ENCODE data around the gene KCNG2.

KCNG2 gene

DNA sequence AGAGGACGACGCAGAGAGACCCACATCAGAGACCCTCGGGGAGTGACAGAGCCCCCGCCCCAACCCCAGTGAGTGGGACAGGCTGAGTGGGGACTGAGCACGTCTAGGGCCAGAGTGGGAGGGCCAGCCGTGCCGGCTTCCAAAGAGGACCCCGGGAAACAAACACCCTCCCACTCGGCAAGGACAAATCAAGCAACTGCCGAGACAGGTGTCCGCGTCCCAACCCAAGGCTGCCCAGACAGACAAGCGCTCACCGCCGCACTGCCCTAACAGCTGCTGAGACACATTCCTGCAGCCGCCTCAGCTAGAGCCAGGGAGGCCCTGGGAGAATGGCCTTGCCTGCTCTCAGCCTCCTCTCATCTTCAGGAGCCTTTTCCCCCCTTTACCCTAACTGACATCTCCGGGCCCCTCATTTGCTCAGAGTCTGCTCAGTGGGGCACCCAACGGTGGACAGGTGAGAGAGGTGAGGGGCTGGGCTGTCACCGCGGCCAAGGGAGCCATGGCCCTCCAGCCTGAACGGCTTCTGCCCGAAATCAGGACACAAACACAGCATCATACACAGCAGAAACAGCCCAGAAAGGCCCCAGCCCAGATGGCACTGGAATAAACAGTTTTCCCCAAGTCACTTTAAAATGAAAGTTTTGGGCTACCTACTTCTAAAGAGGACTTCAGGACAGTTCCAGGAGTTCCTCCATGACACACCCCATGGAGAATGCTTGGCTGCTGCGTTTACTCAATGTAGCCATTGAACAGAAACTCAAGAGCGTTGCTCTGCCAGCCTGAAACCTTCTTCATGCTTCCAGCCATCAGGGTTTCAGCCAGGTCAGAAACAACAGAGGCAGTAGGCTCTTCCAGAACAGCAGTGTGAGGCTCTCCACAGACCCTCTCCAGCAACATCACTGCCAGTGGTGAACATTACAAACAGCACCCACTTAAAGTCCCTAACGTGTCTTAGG is 130.1 kb downstream of the KCNG2 start:
- no peak for DNase-seq

DNA sequence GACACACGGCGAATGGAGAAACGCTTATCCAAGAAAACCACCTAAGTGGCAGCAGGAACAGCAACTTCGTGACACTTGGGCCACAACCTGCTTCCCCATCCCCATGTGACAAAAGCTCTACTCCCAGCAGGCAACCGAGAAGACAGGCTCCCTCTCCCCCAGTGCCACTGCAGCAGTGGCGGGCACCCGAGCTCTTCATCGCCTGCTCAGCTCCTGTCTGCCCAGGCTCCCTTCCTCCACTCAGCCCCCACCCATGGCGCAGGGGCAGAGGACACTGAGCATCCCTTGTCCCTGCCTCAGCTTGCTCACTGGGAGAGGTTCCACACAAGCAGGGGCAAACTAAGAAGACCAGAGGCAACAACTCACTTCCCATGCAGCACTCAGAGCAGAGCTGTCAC is 130.8 kb downstream of the KCNG2 start:
- DNase-seq, result no peak

DNA sequence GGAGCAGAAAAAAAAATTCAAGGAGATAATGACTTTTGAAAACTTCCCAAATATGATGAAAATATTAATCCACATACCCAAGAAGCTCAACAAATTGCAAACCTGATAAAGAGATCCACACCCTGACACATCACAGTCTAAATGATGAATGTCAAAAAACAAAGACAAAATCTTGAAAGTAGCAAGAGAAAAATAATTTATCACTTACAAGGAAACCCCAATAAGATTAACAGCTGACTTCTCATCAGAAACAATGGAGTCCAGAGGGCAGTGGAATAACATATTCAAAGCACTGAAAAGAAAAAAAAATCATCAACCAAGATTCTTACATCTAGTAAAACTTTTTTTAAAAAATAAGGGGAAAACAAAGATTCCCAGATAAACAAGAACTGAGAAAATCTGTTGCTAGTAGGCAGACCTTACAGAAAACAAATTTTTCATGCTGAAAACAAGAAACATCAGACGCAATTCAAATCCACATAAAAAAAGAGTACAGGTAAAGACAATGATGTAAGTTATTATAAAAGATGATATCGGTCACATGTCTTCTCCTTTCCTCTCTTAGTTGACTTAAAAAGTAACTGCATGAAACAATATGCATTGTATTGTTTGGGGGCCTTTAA is 132.4 kb downstream of the KCNG2 start:
- DNase-seq, result no peak

DNA sequence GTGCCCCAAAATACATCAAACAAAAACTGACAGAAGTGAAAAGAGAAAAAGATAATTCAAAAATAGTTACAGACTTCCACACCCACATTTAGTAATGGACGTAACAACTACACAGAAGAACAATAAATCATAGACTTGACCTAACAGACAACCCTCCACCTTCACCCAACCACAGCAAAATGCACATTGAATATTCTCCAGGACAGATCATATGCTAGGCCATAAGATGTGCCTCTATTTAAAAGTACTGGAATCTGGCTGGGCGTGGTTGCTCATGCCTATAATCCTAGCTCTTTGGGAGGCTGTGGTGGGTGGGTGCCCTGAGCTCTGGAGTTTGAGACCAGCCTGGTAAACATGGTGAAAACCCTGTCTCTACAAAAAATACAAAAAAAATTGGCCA is 133.7 kb downstream of the KCNG2 start:
- DNase-seq, result no peak

DNA sequence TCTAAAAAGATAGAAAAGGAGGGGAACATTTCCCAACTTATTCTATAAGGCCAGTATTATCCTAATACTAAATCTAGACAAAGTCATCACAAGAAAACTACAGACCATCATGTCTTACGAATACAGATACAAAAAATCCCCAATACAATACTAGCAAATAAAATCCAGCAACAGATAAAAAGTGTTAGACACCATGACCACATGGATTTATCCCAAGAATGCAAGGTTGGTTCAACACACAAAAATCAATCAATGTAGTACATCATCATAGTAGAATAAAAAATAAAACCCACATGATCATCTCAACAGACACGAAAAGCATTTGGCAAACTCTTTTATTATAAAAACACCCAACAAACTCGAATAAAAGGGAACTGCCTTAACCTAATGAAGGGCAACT is 135.2 kb downstream of the KCNG2 start:
- no peak for DNase-seq

DNA sequence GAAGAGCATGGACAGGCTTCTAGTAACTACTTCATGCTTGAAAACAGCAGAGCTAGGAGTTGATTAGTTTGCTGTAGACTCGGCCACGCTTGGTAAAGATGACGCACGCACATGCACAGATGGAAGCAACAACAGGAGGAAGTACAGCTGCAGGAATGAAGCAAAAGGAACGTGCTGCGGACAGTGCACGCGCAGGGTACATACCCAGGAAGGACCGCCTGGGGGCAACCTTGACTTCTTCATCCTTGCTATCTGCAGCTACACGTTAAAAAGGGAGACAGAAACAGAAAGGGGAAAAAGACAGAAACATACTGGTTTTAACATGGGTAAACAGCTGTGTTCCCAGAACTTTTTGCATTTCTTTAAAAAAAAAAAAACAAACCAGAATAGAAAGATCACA is 136.0 kb downstream of the KCNG2 start:
- DNase-seq, result no peak

DNA sequence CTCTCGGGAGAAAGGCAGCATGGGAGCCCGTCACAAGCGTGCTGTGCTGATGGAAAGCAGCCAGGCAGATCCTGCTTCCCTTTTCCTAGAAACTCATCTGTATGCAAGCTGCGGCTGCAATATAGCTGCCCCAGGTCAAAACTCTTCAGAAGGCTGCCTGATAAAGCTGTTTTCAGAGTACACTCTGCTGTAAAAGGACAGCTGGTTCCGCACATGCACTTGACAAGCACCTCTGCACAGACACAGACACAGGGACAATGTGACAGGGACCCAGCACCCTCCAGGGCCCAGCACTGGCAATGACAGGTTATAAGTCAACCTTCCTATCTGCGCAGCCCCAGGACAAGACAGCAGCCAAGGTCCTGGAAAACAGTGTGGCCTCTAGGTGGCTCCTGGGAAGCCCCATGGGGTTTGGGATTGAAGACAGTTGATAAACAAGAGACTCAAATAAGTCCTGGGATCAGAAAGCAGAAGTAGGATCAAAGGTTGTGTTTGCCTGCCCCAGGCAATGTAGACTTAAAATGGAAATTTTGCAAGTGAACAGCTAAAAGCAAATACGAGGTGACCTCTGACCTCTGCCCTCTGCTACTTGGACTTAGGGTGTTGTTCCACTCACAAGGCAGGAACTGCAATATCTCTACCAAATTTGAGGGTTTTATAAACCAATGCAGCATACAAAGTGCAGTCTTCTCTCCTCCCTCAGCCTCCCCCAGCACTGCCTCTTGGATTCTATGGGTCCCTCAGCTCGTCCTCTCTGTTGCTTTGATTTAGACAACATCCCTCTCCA is 136.8 kb downstream of the KCNG2 start:
- DNase-seq, result no peak

DNA sequence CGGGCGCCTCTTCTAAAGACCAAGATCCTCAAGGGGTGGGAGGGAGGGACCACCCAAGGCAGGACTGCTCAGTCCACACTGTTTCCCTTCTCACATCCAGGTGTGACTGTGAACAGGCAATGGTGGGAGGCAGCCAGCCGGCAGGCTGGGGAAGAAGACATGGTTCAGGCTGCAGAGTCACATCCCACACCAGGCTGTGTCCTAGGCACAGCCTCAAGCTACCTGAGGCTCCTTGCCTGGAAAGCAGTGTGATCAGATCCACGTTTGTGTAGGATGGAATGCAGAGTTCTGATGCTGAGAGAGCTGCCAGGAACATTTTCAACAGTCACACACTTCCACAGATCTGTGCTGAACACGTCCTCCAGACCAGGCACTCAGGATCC is 137.4 kb downstream of the KCNG2 start:
- DNase-seq, result no peak

DNA sequence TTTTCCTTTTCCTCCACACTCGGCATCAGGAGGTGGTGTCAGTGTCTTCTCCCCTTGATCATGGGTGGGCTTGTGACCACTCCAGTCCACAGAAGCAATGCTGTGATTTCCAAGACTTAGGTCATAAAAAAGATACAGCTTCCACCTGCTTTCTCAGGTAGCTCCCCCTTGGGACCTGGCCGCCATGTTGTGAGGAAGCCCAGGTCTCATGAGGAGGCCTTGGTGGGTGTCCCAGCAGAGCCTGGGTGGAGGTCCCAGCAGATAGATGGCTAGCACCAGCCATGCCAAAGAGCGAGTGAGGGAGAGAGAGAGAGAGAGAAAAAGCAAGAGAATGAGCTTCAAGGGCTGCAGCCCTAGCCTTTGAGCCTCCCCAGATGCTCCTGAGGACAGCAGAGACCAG is 137.8 kb downstream of the KCNG2 start:
- DNase-seq, result no peak

DNA sequence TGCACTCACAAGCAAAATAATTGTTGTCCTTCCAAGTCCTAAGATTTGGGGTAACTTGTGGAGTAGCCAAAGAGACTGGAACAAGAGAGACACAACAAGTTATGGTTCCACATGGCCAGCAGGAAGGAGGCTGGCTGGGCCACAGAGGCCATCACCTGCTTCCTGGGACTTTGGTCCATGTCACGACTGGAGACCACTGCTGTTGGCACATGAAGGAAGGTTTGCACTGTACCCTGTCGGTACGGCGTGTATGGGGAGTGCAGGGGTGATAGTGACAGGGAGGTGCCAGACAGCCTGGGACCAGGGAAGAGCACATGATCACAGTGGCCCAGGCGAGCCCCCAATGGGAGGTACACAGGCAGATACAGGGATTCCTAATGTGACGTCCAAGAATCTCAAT is 138.2 kb downstream of the KCNG2 start:
- no peak for DNase-seq

DNA sequence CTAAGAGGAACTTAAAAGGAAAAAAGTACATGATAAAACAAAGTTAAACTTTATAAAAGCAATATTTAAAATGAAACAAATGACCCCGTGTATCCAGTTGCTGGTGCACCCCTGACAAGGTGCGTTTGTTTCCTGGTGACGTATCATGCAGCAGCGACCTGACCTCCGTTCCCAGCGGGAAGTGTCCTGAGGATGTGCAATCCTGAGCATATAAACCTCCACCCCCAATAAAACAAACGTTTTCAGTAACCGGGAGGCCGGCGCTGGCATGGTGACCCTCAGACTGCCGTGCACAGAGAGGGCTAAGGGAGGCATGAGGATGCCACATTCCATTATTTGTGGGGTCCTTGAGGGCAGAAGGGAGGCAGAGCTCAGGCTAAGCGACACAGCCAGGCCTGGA is 138.9 kb downstream of the KCNG2 start:
- DNase-seq, result no peak

DNA sequence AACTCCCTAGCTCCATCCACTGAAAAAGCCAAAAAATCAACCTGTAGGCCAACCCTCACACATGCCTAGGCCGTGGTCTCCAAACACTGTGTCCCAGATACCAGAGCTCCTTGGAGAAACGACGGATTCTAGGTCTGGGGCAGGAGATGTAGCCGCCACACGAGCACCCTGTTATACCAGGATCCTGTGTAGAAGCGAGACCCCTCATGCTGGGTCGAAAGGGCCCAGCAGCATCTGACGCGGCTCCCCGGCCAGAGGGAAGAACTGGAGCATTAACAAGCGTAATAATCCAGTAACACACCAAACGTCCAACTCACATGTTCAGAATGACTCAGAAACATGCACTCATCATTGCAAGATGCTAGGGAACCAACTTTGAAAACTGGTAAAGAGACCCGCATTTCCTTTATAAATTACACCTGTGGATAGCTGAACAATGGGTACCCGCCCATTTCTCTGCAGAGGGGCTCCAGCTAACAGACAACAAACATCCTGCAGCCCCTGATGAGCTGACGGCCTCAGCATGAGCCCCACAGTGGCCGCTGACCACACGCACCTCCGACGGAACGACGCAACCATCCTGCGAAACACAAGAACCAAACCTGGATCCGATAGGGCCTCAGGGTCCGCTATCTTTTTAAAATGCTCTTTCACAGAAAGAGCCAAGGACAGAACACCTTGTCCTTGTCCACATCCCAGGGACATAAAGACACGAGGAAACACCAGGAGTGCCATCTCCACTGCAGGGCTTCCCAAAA is 139.5 kb downstream of the KCNG2 start:
- DNase-seq, result no peak

DNA sequence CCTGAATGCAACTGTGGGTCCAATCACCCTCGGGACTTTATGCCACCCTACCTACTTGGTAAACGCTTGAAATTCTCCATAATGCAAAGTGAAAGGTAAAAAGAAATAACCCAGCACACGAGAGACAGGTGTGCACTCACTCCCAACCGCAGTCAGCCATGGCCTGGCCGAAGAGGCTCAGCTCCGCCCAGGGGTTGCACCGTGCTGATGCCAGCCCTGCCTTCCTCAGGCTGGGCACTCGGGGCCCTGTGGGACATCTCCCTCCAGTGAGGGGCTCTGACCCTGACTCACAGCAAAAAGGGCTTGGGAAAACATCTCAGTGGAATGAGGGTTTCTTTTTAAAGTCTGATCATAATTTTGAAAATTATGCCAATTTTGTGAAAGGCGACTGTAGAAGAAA is 140.5 kb downstream of the KCNG2 start:
- no peak for DNase-seq

DNA sequence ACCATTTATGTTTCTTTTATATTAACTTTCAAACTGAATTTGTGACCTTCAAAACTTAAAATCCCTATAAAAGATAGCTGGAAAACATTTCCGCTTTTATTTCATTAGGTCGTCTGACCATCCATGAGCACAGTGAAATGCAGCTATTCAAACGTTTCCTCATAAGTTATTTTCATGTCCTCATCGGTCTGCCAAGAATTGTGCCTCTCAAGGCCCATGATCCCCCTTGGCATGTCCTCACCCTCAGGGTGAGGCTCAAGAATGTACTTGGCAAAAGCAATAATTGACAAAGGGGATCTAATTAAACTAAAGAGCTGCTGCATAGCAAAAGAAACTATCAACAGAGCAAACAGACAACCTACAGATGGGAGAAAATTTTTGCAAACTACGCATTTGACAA is 141.4 kb downstream of the KCNG2 start:
- DNase-seq, result no peak

DNA sequence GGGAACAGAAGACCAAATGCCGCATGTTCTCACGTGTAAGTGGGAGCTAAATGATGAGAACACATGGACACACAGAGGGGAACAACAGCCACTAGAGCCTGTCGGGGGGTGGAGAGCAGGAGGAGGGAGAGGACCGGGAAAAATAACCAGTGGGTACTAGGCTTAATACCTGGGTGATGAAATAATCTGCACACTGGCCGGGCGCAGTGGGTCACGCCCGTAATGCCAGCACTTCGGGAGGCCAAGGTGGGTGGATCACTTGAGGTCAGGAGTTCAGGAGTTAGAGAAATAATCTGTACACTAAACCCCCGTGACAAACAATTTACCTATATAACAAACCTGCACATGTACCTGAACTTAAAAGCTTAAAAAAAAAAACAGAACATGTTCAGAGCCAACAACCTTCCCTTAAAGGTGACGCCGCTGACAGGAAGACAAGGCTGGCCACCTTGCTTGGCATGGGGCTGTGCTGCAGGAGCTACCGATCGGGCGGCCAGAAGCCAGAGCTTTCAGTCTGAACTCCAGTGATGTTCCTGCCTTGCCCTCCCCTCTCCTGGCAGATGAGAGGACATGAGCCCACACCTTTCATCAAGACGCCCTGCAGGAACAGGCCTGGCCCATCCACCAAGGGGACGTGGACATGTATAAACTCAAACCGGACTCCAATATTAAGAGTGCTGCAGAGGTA is 142.5 kb downstream of the KCNG2 start:
- DNase-seq, result no peak

DNA sequence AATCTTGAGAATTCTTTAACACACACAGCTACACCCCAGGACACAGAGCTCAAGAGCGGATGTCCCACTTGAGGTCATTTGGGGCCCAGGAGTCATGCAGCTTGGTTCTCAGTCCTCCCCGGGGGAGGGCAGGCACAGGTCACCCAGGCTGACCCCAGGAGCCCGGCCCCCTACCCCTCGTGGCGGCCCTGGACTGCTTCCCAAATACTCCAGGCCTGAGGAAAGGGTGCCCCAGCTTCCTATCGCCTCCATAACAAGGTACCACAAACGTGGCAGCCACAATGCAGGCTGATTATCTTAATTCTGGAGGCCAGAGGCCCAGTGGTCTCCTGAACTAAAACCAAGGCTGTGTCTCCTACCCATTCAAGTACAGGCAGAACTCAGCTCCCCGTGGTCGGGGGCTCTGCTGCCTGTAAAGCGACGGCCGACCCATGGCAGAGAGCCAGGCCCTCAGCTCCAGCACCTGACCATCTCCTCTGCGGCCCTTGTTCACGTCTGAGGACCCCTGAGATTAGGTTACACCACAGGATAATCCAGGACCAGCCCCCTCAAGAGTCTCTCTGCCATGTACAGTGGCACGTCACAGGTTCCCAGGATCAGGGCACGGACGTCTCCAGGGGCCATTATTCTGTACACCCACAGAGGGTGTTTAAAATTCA is 143.2 kb downstream of the KCNG2 start:
- DNase-seq, result no peak

DNA sequence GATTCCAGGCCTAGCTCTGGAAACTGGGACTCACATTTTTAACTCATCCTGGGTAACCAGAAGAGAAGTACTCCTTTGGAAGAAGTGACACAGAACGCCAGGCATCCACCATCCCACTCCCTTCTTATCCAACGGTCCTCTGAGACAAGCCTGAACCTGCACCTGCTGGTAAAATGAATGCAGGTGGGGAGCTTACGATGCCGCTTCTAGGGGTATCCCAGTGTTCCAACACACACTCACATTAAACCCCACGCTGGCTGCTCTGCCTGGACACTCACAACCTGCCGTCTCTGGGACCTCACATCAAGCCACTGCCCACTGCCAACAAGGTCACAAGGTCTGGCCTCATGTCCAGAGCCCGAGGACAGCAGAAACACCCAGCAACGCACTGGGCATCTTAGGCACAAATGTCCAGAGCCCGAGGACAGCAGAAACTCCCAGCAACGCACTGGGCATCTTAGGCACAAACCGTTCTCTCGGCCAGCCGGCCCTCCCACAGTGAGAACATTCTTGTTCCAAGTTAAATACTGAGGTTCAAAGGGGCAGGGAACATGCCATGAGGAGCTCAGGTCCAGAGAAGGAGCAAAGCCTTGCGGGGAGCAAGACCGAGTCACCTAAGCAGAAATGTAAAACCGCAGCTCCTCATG is 143.9 kb downstream of the KCNG2 start:
- DNase-seq, result no peak

DNA sequence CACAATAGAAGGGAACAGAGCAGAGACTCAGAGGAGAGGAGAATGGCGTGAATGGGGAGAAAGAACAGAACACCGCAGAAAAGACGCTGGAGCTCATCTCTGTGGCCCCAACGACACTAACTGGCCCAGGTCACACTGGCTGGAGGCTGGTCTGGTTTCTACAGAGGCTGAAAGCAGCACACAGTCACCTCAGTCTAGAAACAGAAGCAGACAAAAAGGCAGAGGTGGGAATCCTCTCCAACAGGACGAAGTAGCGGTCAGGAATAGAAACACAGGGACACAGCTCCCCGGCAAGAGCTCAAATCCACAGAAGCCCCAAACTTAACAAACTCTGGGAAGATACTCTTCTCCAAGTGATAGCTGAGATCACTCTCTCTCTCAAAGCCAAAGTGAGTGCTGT is 144.5 kb downstream of the KCNG2 start:
- DNase-seq, result no peak

DNA sequence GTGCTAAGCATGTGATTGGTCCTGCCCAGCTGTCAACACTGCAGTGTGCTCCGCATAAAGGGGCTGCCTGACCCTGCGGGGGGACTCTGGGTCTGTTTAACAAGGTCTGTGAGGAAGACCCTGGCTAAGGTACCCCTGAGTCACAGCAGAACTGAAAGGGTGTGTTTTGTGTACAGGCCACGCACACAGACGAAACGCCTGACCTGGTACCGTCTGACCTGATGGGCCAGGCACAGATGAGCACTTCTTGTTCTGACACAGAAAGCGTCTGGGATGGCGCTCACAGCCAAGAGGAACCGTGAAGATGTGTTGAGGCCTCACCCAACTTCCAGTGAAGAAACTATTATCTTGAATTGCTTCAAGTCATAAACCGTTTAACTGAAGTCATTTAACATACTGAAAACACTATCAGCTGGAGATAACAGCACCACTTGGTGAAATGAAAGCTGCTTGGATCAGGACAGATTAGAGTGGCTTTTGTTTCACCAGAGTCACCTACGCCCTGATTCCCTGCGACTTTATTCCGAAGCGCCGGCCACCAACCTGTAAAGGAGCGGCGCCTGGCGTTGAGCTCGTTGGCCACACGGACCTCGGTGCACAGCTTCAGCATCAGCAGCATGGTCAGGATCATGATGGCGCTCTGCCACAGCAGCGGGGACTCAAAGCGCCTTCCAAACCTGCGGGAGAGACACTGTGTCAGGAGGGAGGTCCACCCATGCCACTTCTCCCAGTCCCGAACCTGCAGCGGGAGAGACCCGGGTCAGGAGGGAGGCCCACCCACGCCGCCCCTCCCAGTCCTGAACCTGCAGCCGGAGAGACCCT is 145.3 kb downstream of the KCNG2 start:
- DNase-seq, result no peak

DNA sequence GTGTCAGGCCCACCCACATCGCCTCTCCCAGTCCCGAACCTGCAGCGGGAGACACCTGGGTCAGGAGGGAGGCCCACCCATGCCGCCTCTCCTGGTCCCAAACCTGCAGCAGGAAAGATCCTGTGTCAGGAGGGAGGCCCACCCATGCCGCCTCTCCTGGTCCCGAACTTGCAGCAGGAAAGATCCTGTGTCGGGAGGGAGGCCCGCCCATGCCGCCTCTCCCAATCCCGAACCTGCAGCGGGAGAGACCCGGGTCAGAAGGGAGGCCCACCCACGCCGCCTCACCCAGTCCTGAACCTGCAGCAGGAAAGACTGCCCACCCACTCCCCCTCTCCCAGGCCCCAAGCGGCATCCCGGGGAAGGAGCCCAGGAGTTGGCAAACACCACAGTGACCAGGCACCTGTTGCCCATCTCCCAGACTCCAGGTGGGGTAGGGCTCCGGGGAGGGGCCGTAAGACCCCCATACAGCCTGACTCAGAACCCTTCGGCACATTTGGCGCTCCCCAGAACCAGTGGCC is 145.9 kb downstream of the KCNG2 start:
- DNase-seq, result no peak

Data from CD4-positive, alpha-beta T cell treated with Interferon gamma for 1 hour (primary cell).